Measurements from ENCODE around the gene RBP2. TPM values are rescaled to one million over a fixed set of nuclear protein-coding genes. Genes with fewer than 3 reads are reported as not detected.

Gene RBP2
- total and polyA plus RNA-seq, 2 of the 8 experiments (the other 6 are each of a cell fraction or from before 2014, with no cell fraction given) = not detected

DNA sequence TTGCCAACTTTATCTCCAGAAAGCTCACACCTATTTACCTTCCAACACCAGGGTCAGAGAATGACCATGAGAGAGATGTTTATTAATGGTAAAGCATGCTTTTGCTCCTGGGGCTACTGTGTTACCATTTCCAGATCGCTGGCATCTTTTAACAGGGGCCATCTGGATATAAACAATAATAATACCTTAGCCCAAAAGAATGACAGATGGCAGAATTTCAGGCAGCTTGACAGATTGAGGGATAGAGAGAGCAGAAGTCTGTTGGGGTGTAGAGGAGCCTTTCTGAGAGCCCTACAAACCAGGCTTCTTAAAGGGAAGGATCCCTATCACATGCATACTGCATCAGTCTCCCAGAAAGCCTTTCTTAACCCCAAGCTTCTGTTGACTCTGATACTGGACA lies 45.5 kb upstream of the RBP2 start:
- H3K9me3 ChIP-seq (ENCODE audit: insufficient read depth in 2 of 2, low read depth in 1 of 2, low read length in 1 of 2) = no peaks in the 10 kb centered on the region
- no peaks in the 10 kb centered on the region for H4K20me1 ChIP-seq (replicated peaks in 1 of 2; ENCODE audit: control insufficient read depth in 1 of 2, insufficient read depth in 2 of 2, low read length in 2 of 2)
- no peak overlapping the region for H3K56ac ChIP-seq (replicated peaks; ENCODE audit: insufficient read length, low read depth, low read length)
- H3K4me3 ChIP-seq (ENCODE audit: extremely low read depth in 1 of 4, insufficient read depth in 2 of 4, low read depth in 3 of 4, low read length in 4 of 4) = no peak overlapping the region
- H3K4me2 ChIP-seq (ENCODE audit: insufficient read depth in 1 of 2, low read depth in 2 of 2, low read length in 2 of 2) = no peak overlapping the region
- FAIRE-seq (no peak), DNase-seq (ENCODE audit: low read depth in 1 of 2, low spot score in 2 of 2) (no peak)
- no peak overlapping the region for H2BK5ac ChIP-seq (ENCODE audit: low read depth, low read length)
- H2AFZ ChIP-seq (ENCODE audit: low read length) = no peak overlapping the region
- H3K27me3 ChIP-seq (replicated peaks in 1 of 4; ENCODE audit: control insufficient read depth in 3 of 4, extremely low read depth in 1 of 4, insufficient read depth in 3 of 4, low read length in 3 of 4) = peaks cover 0 to 4% (median 0%) of the 10 kb centered on the region in 4 experiments; a peak in 3 of 7 replicates
- H2BK15ac ChIP-seq (ENCODE audit: low read length) = no peak overlapping the region
- no peak overlapping the region for H3K27ac ChIP-seq (ENCODE audit: low read depth, low read length)
- WGBS, 2 experiments (ENCODE audit: extremely low coverage in 1 of 2, insufficient coverage in 1 of 2, insufficient read length in 1 of 2, insufficient replicate concordance in 2 of 2, low coverage in 1 of 2, low lambda C conversion rate in 2 of 2, missing lambda C conversion rate in 1 of 2) = 100% methylated on average over 1 of the region's 1 CpG; no CpG with 5 or more reads in 1 of the 2 experiments
- H3K18ac ChIP-seq (ENCODE audit: extremely low read depth, low read length) = no peak overlapping the region
- H2BK120ac ChIP-seq (replicated peaks; ENCODE audit: low read depth, low read length) = no peak overlapping the region
- H4K91ac ChIP-seq (replicated peaks; ENCODE audit: insufficient read length, low read length) = no peak overlapping the region
- no peak overlapping the region for H4K5ac ChIP-seq (ENCODE audit: insufficient read length, low read depth, low read length)
- CTCF ChIA-PET (ENCODE audit: partially characterized antibody) = interaction anchor here (0.7 to 8.5 kb wide), 23 partner anchors 10 to 125 kb away, joined by 3 to 95 read pairs (median 4); partner anchors contain the start of gene RBP2
- H3K4me1 ChIP-seq (replicated peaks in 1 of 4; ENCODE audit: control insufficient read depth in 3 of 4, insufficient read depth in 4 of 4, low read length in 3 of 4) = peaks cover 0 to 9% (median 6%) of the 10 kb centered on the region in 4 experiments; a peak in 4 of 7 replicates
- no peaks in the 10 kb centered on the region for H3K23me2 ChIP-seq (ENCODE audit: low read depth, low read length)
- no peak overlapping the region for H3K14ac ChIP-seq (ENCODE audit: insufficient read length)
- no peak for TF ChIP-seq RBBP5 (IDR thresholded peaks at IDR 0.05; ENCODE audit: borderline replicate concordance, low read depth, low read length)
- H3K4ac ChIP-seq (replicated peaks; ENCODE audit: insufficient read length, low read depth, low read length) = no peak overlapping the region
- no peak overlapping the region for H2BK20ac ChIP-seq (ENCODE audit: low read length)
- H2BK12ac ChIP-seq (ENCODE audit: low read depth, low read length) = no peak overlapping the region
- no peak overlapping the region for H3K23ac ChIP-seq (ENCODE audit: insufficient read length)
- POLR2A ChIA-PET (ENCODE audit: partially characterized antibody) = interaction anchor here (0.6 to 1.0 kb wide), 2 partner anchors 11 to 111 kb away, joined by 3 read pairs; no protein-coding TSS in a partner anchor
- H2AK5ac ChIP-seq (ENCODE audit: low read depth, low read length) = no peak overlapping the region
- no peaks in the 10 kb centered on the region for H3K79me1 ChIP-seq (ENCODE audit: low read depth, low read length)
- H4K8ac ChIP-seq (ENCODE audit: extremely low read depth, insufficient read depth, low read length) = no peak overlapping the region
- H3K36me3 ChIP-seq (ENCODE audit: control insufficient read depth in 2 of 4, insufficient read depth in 4 of 4, low read length in 3 of 4) = no peaks in the 10 kb centered on the region
- no peaks in the 10 kb centered on the region for H3K79me2 ChIP-seq (ENCODE audit: control insufficient read depth in 1 of 2, insufficient read depth in 2 of 2, low read length in 2 of 2)
- H3K9ac ChIP-seq (replicated peaks in 1 of 4; ENCODE audit: extremely low read depth in 1 of 4, low read depth in 3 of 4, low read length in 3 of 4) = no peak overlapping the region
